ENCODE measurements around the gene TNNC1.

Gene TNNC1

GRCh38 chr3:52453496-52454249 lies at the start of gene TNNC1:
TNNC1 (minus strand) TSS chr3:52454041; CDS start chr3:52454015, 26 bp downstream.
- FAIRE-seq (no peak), DNase-seq (ENCODE audit: extremely low spot score, insufficient read length, low read depth) (no peak)

GRCh38 chr3:52502808-52503350 lies 49.0 kb upstream of the TNNC1 start:
- no peak for FAIRE-seq
- DNase-seq (ENCODE audit: extremely low spot score, insufficient read length, low read depth) = no peak

GRCh38 chr3:52502001-52502400 lies 48.2 kb upstream of the TNNC1 start:
- FAIRE-seq = no peak
- DNase-seq (ENCODE audit: extremely low spot score, insufficient read length, low read depth) = no peak

- FAIRE-seq (no peak), DNase-seq (ENCODE audit: extremely low spot score, insufficient read length, low read depth) (no peak)
Measured at GRCh38 chr3:52501046-52501445, 47.2 kb upstream of the TNNC1 start.

- DNase-seq (ENCODE audit: extremely low spot score, insufficient read length, low read depth) (no peak), FAIRE-seq (no peak)
Measured at GRCh38 chr3:52498137-52499054, 44.6 kb upstream of the TNNC1 start.

GRCh38 chr3:52495777-52496602 lies 42.1 kb upstream of the TNNC1 start:
- FAIRE-seq (no peak), DNase-seq (ENCODE audit: extremely low spot score, insufficient read length, low read depth) (no peak)

- DNase-seq (ENCODE audit: extremely low spot score, insufficient read length, low read depth) = no peak
- no peak for FAIRE-seq
Measured at GRCh38 chr3:52494886-52495495, 41.1 kb upstream of the TNNC1 start, which contains the start of gene STAB1. STAB1 (plus strand) TSS chr3:52495338; CDS start chr3:52495414, 76 bp downstream.

- DNase-seq (ENCODE audit: extremely low spot score, insufficient read length, low read depth) (no peak), FAIRE-seq (no peak)
Measured at GRCh38 chr3:52494445-52494844, 40.6 kb upstream of the TNNC1 start.

GRCh38 chr3:52493232-52494017 lies 39.6 kb upstream of the TNNC1 start:
- no peak for FAIRE-seq
- DNase-seq (ENCODE audit: extremely low spot score, insufficient read length, low read depth) = no peak

- no peak for DNase-seq (ENCODE audit: extremely low spot score, insufficient read length, low read depth)
- FAIRE-seq = no peak
Measured at GRCh38 chr3:52492059-52492458, 38.2 kb upstream of the TNNC1 start.

- FAIRE-seq = no peak
- DNase-seq (ENCODE audit: extremely low spot score, insufficient read length, low read depth) = no peak
Measured at GRCh38 chr3:52490939-52491526, 37.2 kb upstream of the TNNC1 start.

GRCh38 chr3:52490035-52490938 lies 36.4 kb upstream of the TNNC1 start:
- FAIRE-seq = no peak
- no peak for DNase-seq (ENCODE audit: extremely low spot score, insufficient read length, low read depth)

GRCh38 chr3:52489453-52489852 lies 35.6 kb upstream of the TNNC1 start:
- FAIRE-seq = no peak
- DNase-seq (ENCODE audit: extremely low spot score, insufficient read length, low read depth) = no peak

GRCh38 chr3:52488746-52489145 lies 34.9 kb upstream of the TNNC1 start:
- DNase-seq (ENCODE audit: extremely low spot score, insufficient read length, low read depth) = no peak
- no peak for FAIRE-seq

- DNase-seq (ENCODE audit: extremely low spot score, insufficient read length, low read depth) (no peak), FAIRE-seq (no peak)
Measured at GRCh38 chr3:52487788-52488691, 34.2 kb upstream of the TNNC1 start.

GRCh38 chr3:52487050-52487787 lies 33.4 kb upstream of the TNNC1 start:
- DNase-seq (ENCODE audit: extremely low spot score, insufficient read length, low read depth) = no peak
- no peak for FAIRE-seq
